ENCODE measurements around the gene C1QTNF3.
"Not testable (repeated sequence)": the region's sequence is repeated elsewhere in the genome, so short reads cannot be mapped to it uniquely, and the experiment has no call there.

The C1QTNF3 gene

GRCh38 chr5:34051374-34051980, 8.5 kb upstream of the C1QTNF3 start:
- DNase-seq (ENCODE audit: low read depth in 2 of 2), result no peak

- DNase-seq (ENCODE audit: low read depth in 2 of 2), result no peak
Measured at GRCh38 chr5:34047774-34048572, 5.0 kb upstream of the C1QTNF3 start.

- DNase-seq (ENCODE audit: low read depth in 2 of 2), result no peak
Measured at GRCh38 chr5:34047143-34047542, 4.1 kb upstream of the C1QTNF3 start.

- no peak for DNase-seq (ENCODE audit: low read depth in 2 of 2)
Measured at GRCh38 chr5:34045996-34046395, 3.0 kb upstream of the C1QTNF3 start.

GRCh38 chr5:34045023-34045422, 2.0 kb upstream of the C1QTNF3 start:
- no peak for DNase-seq (ENCODE audit: low read depth in 2 of 2)

- DNase-seq (ENCODE audit: low read depth in 2 of 2), result no peak
Measured at GRCh38 chr5:34042321-34042720, 692 bp downstream of the C1QTNF3 start.

GRCh38 chr5:34041247-34041972, 1.6 kb downstream of the C1QTNF3 start:
- no peak for DNase-seq (ENCODE audit: low read depth in 2 of 2)

GRCh38 chr5:34040472-34040871, 2.5 kb downstream of the C1QTNF3 start:
- DNase-seq (ENCODE audit: low read depth in 2 of 2), result no peak

GRCh38 chr5:34039398-34040157, 3.4 kb downstream of the C1QTNF3 start:
- no peak for DNase-seq (ENCODE audit: low read depth in 2 of 2)

- no peak for DNase-seq (ENCODE audit: low read depth in 2 of 2)
Measured at GRCh38 chr5:34038838-34039237, 4.2 kb downstream of the C1QTNF3 start.

GRCh38 chr5:34038390-34038789, 4.6 kb downstream of the C1QTNF3 start:
- DNase-seq (ENCODE audit: low read depth in 2 of 2), result no peak

GRCh38 chr5:34037726-34038125, 5.3 kb downstream of the C1QTNF3 start:
- DNase-seq (ENCODE audit: low read depth in 2 of 2), result no peak

GRCh38 chr5:34035756-34036155, 7.3 kb downstream of the C1QTNF3 start:
- no peak for DNase-seq (ENCODE audit: low read depth in 2 of 2)

- no peak for DNase-seq (ENCODE audit: low read depth in 2 of 2)
Measured at GRCh38 chr5:34034534-34035327, 8.3 kb downstream of the C1QTNF3 start.

- DNase-seq (ENCODE audit: low read depth in 2 of 2), result no peak
Measured at GRCh38 chr5:34031966-34032365, 11.0 kb downstream of the C1QTNF3 start.

GRCh38 chr5:34031117-34031516, 11.9 kb downstream of the C1QTNF3 start:
- no peak for DNase-seq (ENCODE audit: low read depth in 2 of 2)

GRCh38 chr5:34030585-34030984, 12.4 kb downstream of the C1QTNF3 start:
- not testable (repeated sequence) for DNase-seq (ENCODE audit: low read depth in 2 of 2)

- DNase-seq (ENCODE audit: low read depth in 2 of 2), result no peak
Measured at GRCh38 chr5:34030048-34030447, 13.0 kb downstream of the C1QTNF3 start.

GRCh38 chr5:34028349-34028748, 14.7 kb downstream of the C1QTNF3 start:
- DNase-seq (ENCODE audit: low read depth in 2 of 2), result no peak

- DNase-seq (ENCODE audit: low read depth in 2 of 2), result no peak
Measured at GRCh38 chr5:34026089-34026761, 16.8 kb downstream of the C1QTNF3 start.

Data from stimulated activated CD8-positive, alpha-beta memory T cell treated with anti-CD3 and anti-CD28 coated beads, Interleukin-2, amount 100 ng/mL, for 48 hours (primary cell).